Muscle of back (tissue), 11 donors: ENCODE measurements around the gene NCAM1. TPM values are rescaled to one million over a fixed set of nuclear protein-coding genes. Genes with fewer than 3 reads are reported as not detected.

Experiments
- DNase-seq, 3 donors: peaks; one replicate each; pipeline versions ENCODE4 v3.0.0 to v3.0.0-alpha.2; 2013
- polyA plus RNA-seq, 10 donors: library from polyadenylated mRNA; unstranded; fragments of 120-200 nt; gene quantifications; one replicate each; pipeline ENCODE4 v1.2.1, GENCODE V29; 2013; ENCODE audit not compliant: insufficient read length in 10 of 10

The NCAM1 gene
- polyA plus RNA-seq, 10 donors: 91.5 to 153 (median 122) TPM

- DNase-seq: peak in 1 of 3 donors; percentile 52
These were observed 237.9 kb downstream of the NCAM1 start for GRCh38 chr11:113198972-113199661.

- DNase-seq: peak in 2 of 3 donors; percentile 57 to 86
These were observed 238.6 kb downstream of the NCAM1 start for GRCh38 chr11:113199866-113200265.

- no peak for DNase-seq
These were observed 240.0 kb downstream of the NCAM1 start for GRCh38 chr11:113201054-113201818.

- DNase-seq: no peak
These were observed 241.2 kb downstream of the NCAM1 start for GRCh38 chr11:113202431-113202830.

- no peak for DNase-seq
These were observed 242.0 kb downstream of the NCAM1 start for GRCh38 chr11:113203141-113203753.

- DNase-seq: no peak
These were observed 243.1 kb downstream of the NCAM1 start for GRCh38 chr11:113204280-113204679.

- no peak for DNase-seq
These were observed 252.3 kb downstream of the NCAM1 start for GRCh38 chr11:113213549-113213948.

- no peak for DNase-seq
These were observed 261.0 kb downstream of the NCAM1 start for GRCh38 chr11:113222241-113222640.

GRCh38 chr11:113234888-113235287 is 273.7 kb downstream of the NCAM1 start:
- DNase-seq: no peak

GRCh38 chr11:113237261-113237660 is 276.0 kb downstream of the NCAM1 start:
- no peak for DNase-seq

GRCh38 chr11:113238721-113239120 is 277.5 kb downstream of the NCAM1 start:
- DNase-seq: no peak

- DNase-seq: no peak
These were observed 279.2 kb downstream of the NCAM1 start for GRCh38 chr11:113240389-113240788.

GRCh38 chr11:113240790-113241635 is 279.8 kb downstream of the NCAM1 start:
- DNase-seq: no peak

- DNase-seq: no peak
These were observed 280.4 kb downstream of the NCAM1 start for GRCh38 chr11:113241636-113242054.

GRCh38 chr11:113242060-113242459 is 280.8 kb downstream of the NCAM1 start:
- DNase-seq: no peak

GRCh38 chr11:113242767-113243397 is 281.7 kb downstream of the NCAM1 start:
- peak; percentile 42 to 74 (median 57) for DNase-seq

GRCh38 chr11:113243696-113244095 is 282.5 kb downstream of the NCAM1 start:
- DNase-seq: no peak

- DNase-seq: no peak
These were observed 284.0 kb downstream of the NCAM1 start for GRCh38 chr11:113245216-113245615.

GRCh38 chr11:113247221-113247620 is 286.0 kb downstream of the NCAM1 start:
- DNase-seq: no peak

- peak in 2 of 3 donors; percentile 40 to 61 for DNase-seq
These were observed 286.7 kb downstream of the NCAM1 start for GRCh38 chr11:113247966-113248365.
